K562 (cell line): Measurements from ENCODE around the gene ADAMTS2. TPM values are rescaled to one million over a fixed set of nuclear protein-coding genes. Genes with fewer than 3 reads are reported as not detected.

Experiments used
- CREB1 ChIP-seq, 2 experiments: sonication (generic) in 1 of 2; formaldehyde crosslinking in 1 of 2; IDR thresholded peaks; 2 replicates each; pipeline versions ENCODE4 v1.6.1 to v1.8.0; 2012 to 2022; ENCODE audit warnings: inconsistent platforms in 1 of 2, mild to moderate bottlenecking in 1 of 2, missing genetic modification reagents in 1 of 2, moderate library complexity in 1 of 2
- ELF4 ChIP-seq: fragments of 450-650 bp; formaldehyde crosslinking; IDR thresholded peaks from 2 replicates; pipeline ENCODE4 v1.4.0; 2022; ENCODE audit warnings: missing genetic modification characterization
- PKNOX1 ChIP-seq: fragments of 450-650 bp; IDR thresholded peaks from 2 replicates; pipeline ENCODE4 v1.6.1; 2016
- TSHZ1 ChIP-seq: fragments of 250-450 bp; sonication (Bioruptor Pico); IDR thresholded peaks from 2 replicates; pipeline ENCODE4 v1.4.0; 2020; ENCODE audit warnings: mild to moderate bottlenecking, moderate library complexity
- USF2 ChIP-seq: sonication (generic); formaldehyde crosslinking; IDR thresholded peaks from 2 replicates; pipeline ENCODE4 v1.5.0; 2020; ENCODE audit warnings: missing genetic modification reagents
- YBX1 ChIP-seq: fragments of 450-650 bp; IDR thresholded peaks from 2 replicates; pipeline ENCODE4 v1.7.1; 2016; ENCODE audit warnings: mild to moderate bottlenecking
- ZNF165 ChIP-seq: fragments of 250-450 bp; sonication (Bioruptor Pico); IDR thresholded peaks from 2 replicates; pipeline ENCODE4 v1.4.0; 2020; ENCODE audit warnings: borderline replicate concordance
- polyA plus RNA-seq, 8 experiments: library from polyadenylated mRNA; depleted of rRNA in 4 of 8; stranded (reverse) in 5 of 8; unstranded in 3 of 8; fragments of >200 nt; fragmentation: Nextera tagmentation in 2 of 8; fragmentation: Illumina TruSeq in 1 of 8; extraction: Ambion mirVana in 2 of 8; extraction: Trizol in 1 of 8; gene quantifications; 2 replicates each; pipeline versions ENCODE4 v1.2.1 to v1.2.3, GENCODE V29; 2011 to 2014; ENCODE audit warnings: inconsistent platforms in 1 of 8, missing spikeins in 1 of 8
- total RNA-seq, 7 experiments: library from RNA; depleted of rRNA in 6 of 7; stranded (reverse); fragments of >200 nt in 6 of 7; fragmentation: Illumina TruSeq in 2 of 7; extraction: Trizol in 2 of 7; gene quantifications; 2 replicates each; pipeline versions ENCODE4 v1.2.1 to v1.2.3, GENCODE V29; 2011 to 2021; ENCODE audit warnings: low replicate concordance in 1 of 7

ADAMTS2 gene
- total and polyA plus RNA-seq, 9 of the 15 experiments (the other 6 are each of a cell fraction or from before 2014, with no cell fraction given): not detected

- TF ChIP-seq TSHZ1 (CRISPR knock-in tag) (no peak), USF2 (CRISPR knock-in tag) (no peak), YBX1 (no peak), PKNOX1 (0 out of 2 replicates have a peak, but pooled peaks have one; percentile 50), ELF4 (CRISPR knock-in tag) (no peak), CREB1 (IDR thresholded peaks at IDR 0.05) (peak; percentile 48; the same call in 1 of the 2 replicates), CREB1 (CRISPR knock-in tag; IDR thresholded peaks at IDR 0.05) (no peak), ZNF165 (CRISPR knock-in tag) (no peak)
- TF ChIP-seq, all 486 proteins: peak for 14
Measured at GRCh38 chr5:179302499-179303185, 42.6 kb downstream of the ADAMTS2 start (continued).
